ENCODE measurements around the gene STPG1.

STPG1 gene

GRCh38 chr1:24311234-24311633 lies 102.3 kb downstream of the STPG1 start:
- Histone ChIP-seq H2BK120ac (ENCODE audit: low read depth, low read length) (no peak overlapping the region), H3K9ac (ENCODE audit: low read length) (no peak overlapping the region), H3K23ac (ENCODE audit: low read length in 2 of 2) (no peak overlapping the region), H2AFZ (ENCODE audit: low read depth, low read length) (no peak overlapping the region), H3K4me1 (ENCODE audit: control insufficient read depth, insufficient read depth, low read depth, low read length) (peaks cover 3% of the 10 kb centered on the region), H3K4me2 (ENCODE audit: low read length, poor library complexity, severe bottlenecking) (no peak overlapping the region), H4K8ac (ENCODE audit: low read length) (no peak overlapping the region), H3K27me3 (ENCODE audit: control insufficient read depth in 1 of 2, insufficient read depth in 1 of 2, low read length in 2 of 2) (peaks cover 7 to 30% of the 10 kb centered on the region in 2 experiments), H4K91ac (ENCODE audit: low read length) (no peak overlapping the region), H3K36me3 (ENCODE audit: control insufficient read depth in 1 of 2, insufficient read depth in 2 of 2, low read depth in 1 of 2, low read length in 2 of 2) (no peaks in the 10 kb centered on the region), H3K4me3 (ENCODE audit: insufficient read depth in 1 of 2, low read depth in 1 of 2, low read length in 2 of 2) (no peak overlapping the region), H2AK5ac (ENCODE audit: low read length, severe bottlenecking) (no peak overlapping the region), H3K9me3 (ENCODE audit: control insufficient read depth, low read length) (no peaks in the 10 kb centered on the region), H2BK12ac (ENCODE audit: low read length in 2 of 2) (no peak overlapping the region), H2BK15ac (ENCODE audit: low read depth, poor library complexity, severe bottlenecking) (no peak overlapping the region), H3K27ac (ENCODE audit: low read length, poor library complexity, severe bottlenecking) (no peak overlapping the region), H3K4ac (ENCODE audit: low read depth in 1 of 2, low read length in 2 of 2) (no peak overlapping the region), H3K18ac (ENCODE audit: low read depth in 1 of 2, low read length in 2 of 2) (no peak overlapping the region), H3K14ac (ENCODE audit: low read length in 2 of 2) (no peak overlapping the region), H2BK5ac (ENCODE audit: low read depth, low read length, poor library complexity, severe bottlenecking) (no peak overlapping the region), H3K79me1 (replicated peaks; ENCODE audit: low read length, poor library complexity, severe bottlenecking) (no peaks in the 10 kb centered on the region)
- 78% methylated on average over 3 of the region's 3 CpGs for WGBS
- DNase-seq = no peak

DNA sequence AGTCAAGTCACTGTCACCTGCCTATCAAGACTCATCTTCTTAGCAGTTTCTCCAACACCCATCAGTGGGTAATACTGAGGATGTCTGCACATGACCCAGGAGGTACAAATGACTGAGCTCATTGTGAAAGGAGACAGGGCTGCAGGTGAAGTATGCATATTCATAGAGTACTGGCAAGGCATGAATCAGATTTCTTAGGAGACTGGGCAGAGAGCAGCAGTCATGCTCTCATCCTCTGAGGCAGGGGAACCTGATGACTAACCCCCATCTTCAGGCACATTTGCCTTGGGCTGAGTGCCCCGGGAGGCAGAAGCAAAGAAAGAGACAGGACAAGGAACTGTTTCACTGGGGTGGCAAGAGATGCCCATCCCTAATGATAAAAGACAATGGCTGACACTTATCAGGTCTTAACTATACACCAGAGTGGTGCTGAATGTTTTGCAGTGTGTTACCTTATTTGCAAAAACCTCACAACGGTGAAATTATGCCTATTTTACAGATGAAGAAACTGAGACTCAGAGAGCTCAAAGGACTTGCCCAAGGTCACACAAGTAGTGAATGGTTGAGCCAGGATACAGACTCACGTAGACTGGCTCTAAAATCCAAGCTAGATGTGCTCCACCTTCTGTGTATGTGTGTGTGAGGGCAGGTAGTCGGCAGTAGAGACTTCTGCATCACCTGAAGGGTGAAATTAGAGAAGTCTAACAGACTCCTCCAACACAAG lies 103.7 kb downstream of the STPG1 start:
- H4K91ac ChIP-seq (ENCODE audit: low read length) = no peak overlapping the region
- 93% methylated on average over 3 of the region's 4 CpGs for WGBS
- H3K23ac ChIP-seq (ENCODE audit: low read length in 2 of 2) = no peak overlapping the region
- no peak overlapping the region for H2AK5ac ChIP-seq (ENCODE audit: low read length, severe bottlenecking)
- no peak overlapping the region for H3K4ac ChIP-seq (ENCODE audit: low read depth in 1 of 2, low read length in 2 of 2)
- H3K36me3 ChIP-seq (ENCODE audit: control insufficient read depth in 1 of 2, insufficient read depth in 2 of 2, low read depth in 1 of 2, low read length in 2 of 2) = no peaks in the 10 kb centered on the region
- H3K4me1 ChIP-seq (ENCODE audit: control insufficient read depth, insufficient read depth, low read depth, low read length) = peaks cover 3% of the 10 kb centered on the region
- no peak overlapping the region for H4K8ac ChIP-seq (ENCODE audit: low read length)
- H3K18ac ChIP-seq (ENCODE audit: low read depth in 1 of 2, low read length in 2 of 2) = no peak overlapping the region
- no peak overlapping the region for H2BK12ac ChIP-seq (ENCODE audit: low read length in 2 of 2)
- no peaks in the 10 kb centered on the region for H3K79me1 ChIP-seq (replicated peaks; ENCODE audit: low read length, poor library complexity, severe bottlenecking)
- no peaks in the 10 kb centered on the region for H3K9me3 ChIP-seq (ENCODE audit: control insufficient read depth, low read length)
- no peak overlapping the region for H3K4me2 ChIP-seq (ENCODE audit: low read length, poor library complexity, severe bottlenecking)
- H2BK120ac ChIP-seq (ENCODE audit: low read depth, low read length) = no peak overlapping the region
- H3K14ac ChIP-seq (ENCODE audit: low read length in 2 of 2) = no peak overlapping the region
- no peak overlapping the region for H3K4me3 ChIP-seq (ENCODE audit: insufficient read depth in 1 of 2, low read depth in 1 of 2, low read length in 2 of 2)
- peaks cover 0 to 30% of the 10 kb centered on the region in 2 experiments for H3K27me3 ChIP-seq (ENCODE audit: control insufficient read depth in 1 of 2, insufficient read depth in 1 of 2, low read length in 2 of 2)
- H2BK5ac ChIP-seq (ENCODE audit: low read depth, low read length, poor library complexity, severe bottlenecking) = no peak overlapping the region
- no peak overlapping the region for H2BK15ac ChIP-seq (ENCODE audit: low read depth, poor library complexity, severe bottlenecking)
- H3K27ac ChIP-seq (ENCODE audit: low read length, poor library complexity, severe bottlenecking) = no peak overlapping the region
- no peak overlapping the region for H3K9ac ChIP-seq (ENCODE audit: low read length)
- DNase-seq = no peak
- no peak overlapping the region for H2AFZ ChIP-seq (ENCODE audit: low read depth, low read length)

GRCh38 chr1:24308365-24309015 lies 105.1 kb downstream of the STPG1 start:
- DNase-seq = no peak
- no peak overlapping the region for H3K9ac ChIP-seq (ENCODE audit: low read length)
- H3K9me3 ChIP-seq (ENCODE audit: control insufficient read depth, low read length) = no peaks in the 10 kb centered on the region
- no peak overlapping the region for H3K18ac ChIP-seq (ENCODE audit: low read depth in 1 of 2, low read length in 2 of 2)
- H3K79me1 ChIP-seq (replicated peaks; ENCODE audit: low read length, poor library complexity, severe bottlenecking) = no peaks in the 10 kb centered on the region
- no peak overlapping the region for H3K23ac ChIP-seq (ENCODE audit: low read length in 2 of 2)
- no peak overlapping the region for H4K8ac ChIP-seq (ENCODE audit: low read length)
- 48% methylated on average over 5 of the region's 7 CpGs for WGBS
- H2BK15ac ChIP-seq (ENCODE audit: low read depth, poor library complexity, severe bottlenecking) = no peak overlapping the region
- no peak overlapping the region for H2BK12ac ChIP-seq (ENCODE audit: low read length in 2 of 2)
- H2AFZ ChIP-seq (ENCODE audit: low read depth, low read length) = no peak overlapping the region
- no peak overlapping the region for H4K91ac ChIP-seq (ENCODE audit: low read length)
- H3K4me1 ChIP-seq (ENCODE audit: control insufficient read depth, insufficient read depth, low read depth, low read length) = peaks cover 3% of the 10 kb centered on the region
- H3K27ac ChIP-seq (ENCODE audit: low read length, poor library complexity, severe bottlenecking) = no peak overlapping the region
- H3K4me3 ChIP-seq (ENCODE audit: insufficient read depth in 1 of 2, low read depth in 1 of 2, low read length in 2 of 2) = no peak overlapping the region
- H3K4ac ChIP-seq (ENCODE audit: low read depth in 1 of 2, low read length in 2 of 2) = no peak overlapping the region
- H2BK5ac ChIP-seq (ENCODE audit: low read depth, low read length, poor library complexity, severe bottlenecking) = no peak overlapping the region
- no peak overlapping the region for H3K4me2 ChIP-seq (ENCODE audit: low read length, poor library complexity, severe bottlenecking)
- H3K36me3 ChIP-seq (ENCODE audit: control insufficient read depth in 1 of 2, insufficient read depth in 2 of 2, low read depth in 1 of 2, low read length in 2 of 2) = no peaks in the 10 kb centered on the region
- H3K14ac ChIP-seq (ENCODE audit: low read length in 2 of 2) = no peak overlapping the region
- H2AK5ac ChIP-seq (ENCODE audit: low read length, severe bottlenecking) = no peak overlapping the region
- H3K27me3 ChIP-seq (ENCODE audit: control insufficient read depth in 1 of 2, insufficient read depth in 1 of 2, low read length in 2 of 2) = peaks cover 0 to 32% of the 10 kb centered on the region in 2 experiments
- no peak overlapping the region for H2BK120ac ChIP-seq (ENCODE audit: low read depth, low read length)
